8988T (cell line): ENCODE results near the gene SORCS2.

Source experiments
- DNase-seq: peaks from one replicate; pipeline ENCODE4 v3.0.0; 2011

Gene SORCS2

DNA sequence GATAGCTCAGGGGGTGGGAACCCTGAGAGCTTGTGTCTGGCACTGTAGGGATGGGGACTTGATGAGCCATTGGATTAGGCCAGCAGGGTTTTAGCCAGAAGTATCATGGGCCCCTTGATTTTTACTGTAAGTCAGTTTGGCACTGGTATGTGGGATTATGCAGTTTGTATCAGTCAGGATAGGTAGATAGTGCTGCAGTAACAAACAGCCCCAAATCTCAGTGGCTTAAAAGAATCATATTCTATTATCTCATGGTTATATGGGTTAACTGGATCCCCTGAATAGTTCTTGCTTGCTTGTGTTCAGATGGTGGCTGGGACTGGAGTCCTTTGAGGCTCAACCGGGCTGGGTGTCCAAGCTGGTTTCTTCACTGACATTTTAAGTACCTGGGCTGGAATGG lies 56.5 kb downstream of the SORCS2 start:
- no peak for DNase-seq

DNA sequence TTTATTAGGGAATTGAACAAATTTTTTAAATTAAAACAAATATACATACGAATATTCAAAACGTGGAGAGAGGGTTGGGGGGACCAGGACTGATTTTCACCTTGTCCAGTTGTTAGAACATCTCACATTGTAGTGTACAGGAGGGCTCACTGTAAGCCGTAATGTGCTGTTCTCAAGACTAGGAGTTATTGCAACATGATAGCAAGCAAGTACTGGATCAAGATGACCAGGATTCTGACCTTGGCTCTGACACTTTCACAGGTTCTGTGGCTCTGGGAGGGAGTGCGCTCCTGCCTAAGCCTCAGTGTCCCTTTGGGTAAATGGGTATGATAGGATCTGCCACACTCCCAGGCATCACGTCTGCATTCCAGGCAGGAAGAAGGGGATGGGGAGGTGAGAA lies 59.0 kb downstream of the SORCS2 start:
- no peak for DNase-seq

DNA sequence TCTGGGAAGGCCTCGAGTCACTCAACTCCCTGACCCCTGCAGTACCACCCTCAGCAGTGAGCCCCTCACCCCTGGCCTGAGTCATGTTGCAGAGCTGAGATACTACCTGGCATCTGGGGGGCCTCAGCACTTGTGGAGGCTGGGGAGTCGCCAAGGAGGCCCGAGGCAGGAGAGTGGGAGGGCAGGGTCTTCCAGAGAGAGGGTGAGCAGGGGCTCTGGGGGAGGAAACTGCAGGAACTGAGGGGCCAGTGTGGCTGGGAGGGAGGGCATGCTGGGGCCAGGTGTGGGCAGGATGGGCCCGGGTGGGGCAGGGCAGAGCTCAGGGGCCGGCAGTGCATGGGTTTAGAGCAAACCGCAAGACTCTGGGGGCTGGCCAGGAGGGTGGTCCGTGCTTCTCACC lies 59.7 kb downstream of the SORCS2 start:
- DNase-seq: no peak

DNA sequence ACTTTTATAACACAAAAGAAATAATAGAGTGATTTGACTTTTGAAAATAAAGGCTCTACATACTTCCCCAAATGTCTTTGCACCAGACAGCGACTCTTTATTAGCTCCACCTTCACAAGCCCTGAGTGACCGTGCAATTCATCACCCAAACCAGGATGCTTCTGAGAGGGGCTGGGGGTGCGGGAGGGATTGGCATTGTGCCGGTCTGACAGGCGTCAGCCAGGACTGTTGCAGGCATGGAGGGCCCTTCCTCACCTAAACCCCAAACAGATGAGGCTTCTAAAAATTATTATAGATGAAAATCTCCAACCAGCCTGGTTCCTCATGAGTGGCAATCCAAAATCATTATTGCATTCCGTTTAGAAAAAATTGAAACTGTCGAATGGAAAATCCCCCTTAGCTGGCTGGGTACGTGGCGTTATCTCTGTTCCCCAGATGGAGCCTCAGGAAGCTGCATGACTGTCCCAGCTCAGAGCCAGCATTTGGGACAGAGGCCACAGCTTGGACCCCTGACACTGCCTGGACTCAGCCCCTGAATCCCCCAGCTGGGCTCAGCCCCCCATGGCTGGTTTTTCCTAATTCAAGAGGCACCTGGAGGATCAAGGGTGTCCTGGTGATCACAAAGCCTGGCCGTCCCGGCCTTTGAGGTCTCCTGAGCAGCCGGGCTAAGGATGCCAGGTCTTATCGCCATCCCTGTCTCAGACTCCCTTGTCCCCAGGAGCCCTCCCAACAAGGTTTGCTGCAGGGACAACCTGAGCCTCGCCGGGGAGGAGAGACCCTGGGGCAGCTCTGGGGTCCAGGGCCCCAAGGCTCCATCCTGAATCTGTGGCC lies 60.4 kb downstream of the SORCS2 start:
- no peak for DNase-seq

DNA sequence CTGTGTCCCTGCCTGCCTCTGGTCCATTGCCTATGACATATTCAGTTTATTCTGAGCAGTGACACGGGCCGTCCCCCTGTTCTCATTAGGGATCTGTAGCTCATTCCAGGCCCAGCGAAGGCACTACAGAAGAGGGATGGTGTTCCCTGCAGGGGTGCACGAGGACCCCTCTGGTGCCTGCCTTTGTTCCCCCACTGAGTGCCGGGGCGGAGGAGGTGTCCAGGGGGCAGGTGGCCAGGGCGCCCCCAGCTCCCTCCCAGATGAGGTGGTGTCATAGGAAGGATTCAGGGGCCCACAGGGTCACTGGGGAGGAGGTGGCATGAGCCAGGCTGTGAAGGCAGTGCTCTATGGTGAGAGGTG lies 61.0 kb downstream of the SORCS2 start:
- DNase-seq: no peak

DNA sequence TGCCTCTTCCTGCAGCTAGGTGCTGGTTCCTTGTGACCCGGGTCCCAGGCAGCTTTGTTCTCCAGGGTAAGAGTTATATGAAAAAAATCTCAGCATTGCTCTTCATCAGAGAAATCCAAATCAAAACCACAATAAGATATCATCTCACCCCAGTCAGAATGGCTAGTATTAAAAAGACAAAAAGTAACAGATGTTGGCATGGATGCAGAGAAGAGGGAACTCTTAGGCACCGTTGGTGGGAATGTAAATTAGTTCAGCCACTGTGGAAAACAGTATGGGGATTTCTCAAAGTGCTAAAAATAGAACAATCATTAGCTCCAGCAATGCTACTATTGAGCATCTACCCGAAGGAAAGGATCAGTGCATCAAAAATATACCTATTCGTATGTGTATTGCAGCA lies 61.5 kb downstream of the SORCS2 start:
- no peak for DNase-seq

DNA sequence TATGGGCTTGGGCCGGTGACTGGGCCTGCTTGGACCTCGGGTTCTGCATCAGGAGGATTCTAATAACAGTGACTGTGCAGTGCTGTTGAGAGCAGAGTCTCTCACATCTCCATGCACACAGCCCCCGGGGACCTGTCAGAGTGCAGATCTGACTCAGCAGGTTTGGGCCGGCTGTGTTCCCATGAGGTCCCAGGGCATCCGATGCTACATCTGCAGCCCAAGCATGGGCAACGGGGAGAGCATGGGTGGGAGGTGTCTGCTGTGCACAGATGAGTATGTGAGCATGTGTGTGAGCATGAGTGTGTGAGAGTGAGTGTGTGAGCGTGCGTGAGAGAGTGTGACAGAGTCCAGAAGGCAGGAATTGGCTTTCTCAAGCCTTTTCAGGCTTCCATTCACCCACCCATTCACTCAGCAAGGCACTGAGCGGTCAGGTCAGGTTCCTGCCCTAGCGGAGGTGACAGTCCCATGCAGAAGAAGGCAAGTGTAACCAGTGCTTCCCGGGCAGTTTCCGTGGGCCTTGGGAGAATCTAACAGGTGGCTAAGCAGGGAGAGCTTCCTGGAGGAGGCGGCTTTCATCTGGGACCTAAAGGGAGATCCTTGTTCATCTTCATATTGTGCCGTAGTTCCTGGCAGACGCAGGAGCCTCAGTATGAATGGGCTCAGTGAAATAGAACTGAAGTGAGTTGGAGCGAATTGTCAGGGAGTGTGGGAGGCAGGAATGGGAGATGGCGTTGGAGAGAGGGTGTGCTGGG lies 62.6 kb downstream of the SORCS2 start:
- DNase-seq: no peak

DNA sequence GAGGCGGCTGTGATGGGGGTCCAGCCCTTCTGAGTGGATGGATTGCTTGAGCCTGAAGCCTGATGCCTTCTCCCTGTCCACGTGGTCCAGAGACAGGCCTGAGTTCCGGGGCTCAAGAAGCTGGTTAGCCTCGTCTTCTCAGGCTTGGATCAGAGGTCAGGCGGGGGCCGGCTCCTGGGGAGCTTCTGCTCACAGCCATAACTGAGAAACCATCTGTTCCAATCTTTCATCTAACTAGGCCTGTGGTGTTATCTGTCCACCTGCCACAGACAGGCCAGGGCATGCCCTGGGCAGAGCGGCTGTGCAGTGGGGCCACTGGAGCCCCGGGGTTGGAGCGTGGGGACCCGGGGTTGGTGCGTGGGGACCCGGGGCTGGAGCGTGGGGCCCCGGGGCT lies 63.1 kb downstream of the SORCS2 start:
- no peak for DNase-seq

DNA sequence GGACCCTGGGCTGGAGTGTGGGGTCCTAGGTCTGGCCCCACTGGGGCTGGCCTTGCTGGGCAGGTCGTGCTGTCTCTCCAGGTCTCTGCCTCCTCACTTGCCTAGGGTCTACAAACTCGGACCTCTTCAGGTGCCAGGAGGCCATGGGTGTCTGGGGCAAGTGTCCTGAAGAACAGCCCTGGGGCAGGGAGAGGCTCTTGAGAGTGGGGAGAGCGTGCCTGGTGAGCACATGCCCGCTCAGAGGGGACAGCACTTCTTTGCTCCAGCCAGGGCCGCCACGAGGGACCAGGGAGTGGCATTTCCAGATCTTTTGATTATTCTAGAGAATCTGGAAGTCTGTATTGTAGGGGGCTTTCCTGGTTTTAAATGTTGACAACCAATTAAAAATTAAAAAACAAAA lies 63.7 kb downstream of the SORCS2 start:
- no peak for DNase-seq

DNA sequence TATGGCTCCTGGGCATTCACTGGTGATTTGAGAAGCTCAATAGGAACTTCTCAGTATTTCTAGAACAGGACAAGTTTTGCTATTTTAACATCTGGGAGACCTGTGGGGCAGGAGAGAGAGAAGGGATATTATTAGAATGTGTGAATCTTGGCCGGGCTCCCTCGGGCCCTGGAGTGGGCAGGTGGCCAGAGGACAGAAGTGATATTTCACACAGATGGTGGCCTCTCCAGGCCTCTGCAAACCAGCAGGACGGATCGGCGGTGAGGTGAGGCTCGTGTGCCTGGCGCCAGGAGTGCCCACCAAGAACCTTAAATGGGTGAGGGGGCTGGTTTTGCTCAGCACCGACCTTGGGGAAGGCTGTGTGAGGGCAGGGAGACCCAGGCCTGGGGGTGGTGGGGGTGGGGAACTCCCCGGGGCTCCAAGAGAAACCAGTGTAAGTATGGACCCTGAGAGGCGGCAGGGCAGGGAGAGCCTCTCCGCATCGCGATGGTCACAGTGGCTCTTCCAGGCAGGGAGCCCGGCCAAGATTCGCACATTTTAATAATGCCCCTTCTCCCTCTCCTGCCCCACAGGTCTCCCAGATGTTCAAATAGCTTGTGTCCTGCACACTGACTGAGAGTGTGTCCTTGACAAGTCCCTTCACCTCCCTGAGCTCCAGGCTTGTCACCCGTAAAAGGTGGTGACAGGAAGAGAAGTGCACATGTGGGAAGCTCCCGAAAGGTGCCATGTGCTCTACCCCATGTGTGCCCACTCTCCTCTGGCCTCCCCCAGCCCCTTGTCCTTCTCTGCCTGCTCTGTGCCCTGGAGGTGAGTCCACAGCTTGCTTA lies 64.9 kb downstream of the SORCS2 start:
- no peak for DNase-seq

DNA sequence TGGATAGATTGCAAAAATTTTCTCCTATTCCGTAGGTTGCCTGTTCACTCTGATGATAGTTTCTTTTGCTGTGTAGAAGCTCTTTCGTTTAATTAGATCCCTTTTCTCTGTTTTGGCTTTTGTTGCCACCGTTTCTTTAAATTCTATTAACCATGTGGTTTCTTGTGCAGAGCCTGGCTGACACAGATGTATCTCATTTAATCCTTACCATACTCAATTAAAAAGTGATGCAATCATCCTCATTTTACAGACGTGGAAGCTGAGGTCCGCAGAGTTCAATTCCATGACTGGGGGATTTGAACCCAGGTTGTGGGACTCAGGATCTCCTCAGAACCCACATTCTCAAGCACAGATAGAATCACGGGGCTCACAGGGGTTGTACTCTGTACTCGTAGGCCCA lies 66.7 kb downstream of the SORCS2 start:
- no peak for DNase-seq

DNA sequence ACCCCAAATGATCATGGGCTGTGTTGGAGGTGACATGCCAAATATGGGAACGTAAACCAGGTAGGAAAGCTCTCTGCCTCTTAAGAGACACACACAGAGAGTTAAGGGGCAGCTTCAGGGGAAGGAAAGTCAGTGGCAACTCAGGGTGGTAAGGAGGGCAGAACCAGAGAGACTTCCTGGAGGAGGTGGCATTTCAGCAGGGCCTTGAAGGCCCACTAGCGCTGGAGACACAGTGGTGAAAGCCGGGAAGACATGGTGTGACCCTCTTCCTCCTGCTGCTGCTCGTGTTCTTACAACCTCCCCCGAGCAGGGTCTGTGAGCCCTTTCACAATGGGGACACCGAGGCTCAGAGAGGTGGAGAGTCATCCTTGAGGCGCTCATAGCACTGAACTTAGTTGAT lies 68.2 kb downstream of the SORCS2 start:
- no peak for DNase-seq

DNA sequence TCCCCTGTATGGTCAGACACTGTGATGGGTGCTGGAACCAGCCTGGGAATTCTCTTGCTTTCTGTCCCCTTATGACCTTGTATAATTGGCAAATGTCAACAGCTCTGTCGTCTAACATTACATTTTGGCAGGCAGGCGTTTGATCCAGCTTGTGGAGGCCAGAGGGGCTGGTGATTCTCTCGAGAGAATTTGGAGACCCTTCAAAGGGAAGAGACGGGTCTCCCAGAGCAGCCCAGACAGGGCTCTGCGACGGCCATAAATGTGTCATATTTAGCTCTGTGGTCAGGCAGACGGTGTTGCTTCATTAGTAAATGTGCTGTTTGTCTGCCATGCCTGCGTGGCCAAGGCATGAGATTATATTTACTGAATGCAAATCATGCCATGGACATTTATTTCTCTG lies 68.7 kb downstream of the SORCS2 start:
- no peak for DNase-seq

DNA sequence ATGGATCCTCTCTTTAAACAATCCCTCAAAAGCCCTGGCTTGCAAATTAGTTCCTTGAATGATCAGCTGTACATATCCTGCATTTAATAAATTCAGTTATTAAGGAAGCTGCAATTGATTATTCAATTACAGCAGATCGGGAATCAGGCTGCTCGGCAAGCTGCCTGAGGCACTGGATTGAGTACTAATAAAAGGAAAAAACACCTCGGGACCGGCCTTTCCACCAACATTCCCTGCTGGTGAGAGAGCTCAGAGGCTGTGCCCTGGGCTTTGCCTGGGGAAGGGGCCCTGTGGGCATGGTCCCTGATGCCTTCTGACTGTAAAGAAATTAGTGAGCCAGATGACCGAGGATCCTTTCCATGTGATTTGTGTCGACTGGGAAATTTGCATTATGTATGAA lies 69.2 kb downstream of the SORCS2 start:
- no peak for DNase-seq

DNA sequence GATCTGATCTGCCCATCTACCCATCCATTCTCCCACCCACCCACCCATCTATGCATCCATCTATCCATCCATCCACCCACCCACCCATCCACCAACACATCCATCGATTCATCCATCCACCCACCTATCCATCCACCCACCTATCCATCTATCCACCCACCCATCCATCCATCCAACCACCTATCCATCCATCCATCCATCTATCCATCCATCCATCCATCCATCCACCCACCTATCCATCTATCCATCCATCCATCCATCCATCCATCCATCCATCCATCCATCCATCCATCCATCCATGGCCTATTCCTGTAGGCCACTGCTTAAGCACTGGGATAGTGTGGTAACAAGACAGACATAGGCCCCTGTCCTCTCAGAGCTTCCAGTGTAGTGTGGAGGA lies 69.8 kb downstream of the SORCS2 start:
- no peak for DNase-seq

DNA sequence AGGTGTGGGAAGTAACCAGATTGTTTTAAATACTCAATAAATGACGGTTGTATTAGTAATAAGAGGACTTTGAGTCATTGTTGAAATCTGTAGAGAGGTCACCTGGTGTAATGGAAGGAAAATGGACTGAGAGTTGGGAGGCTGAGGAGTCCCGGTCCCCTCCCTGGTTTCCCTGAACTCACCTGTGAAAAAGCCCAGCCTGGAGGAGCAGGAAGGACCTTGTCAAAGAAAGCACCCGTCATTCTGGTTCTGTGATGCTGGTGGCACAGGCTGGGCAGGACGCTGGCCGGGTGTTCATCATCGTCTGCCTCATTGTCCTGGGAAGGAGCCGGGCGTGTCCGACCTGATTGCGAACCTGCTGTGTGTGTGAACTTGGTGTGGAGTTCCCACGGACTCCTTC lies 70.8 kb downstream of the SORCS2 start:
- DNase-seq: no peak

DNA sequence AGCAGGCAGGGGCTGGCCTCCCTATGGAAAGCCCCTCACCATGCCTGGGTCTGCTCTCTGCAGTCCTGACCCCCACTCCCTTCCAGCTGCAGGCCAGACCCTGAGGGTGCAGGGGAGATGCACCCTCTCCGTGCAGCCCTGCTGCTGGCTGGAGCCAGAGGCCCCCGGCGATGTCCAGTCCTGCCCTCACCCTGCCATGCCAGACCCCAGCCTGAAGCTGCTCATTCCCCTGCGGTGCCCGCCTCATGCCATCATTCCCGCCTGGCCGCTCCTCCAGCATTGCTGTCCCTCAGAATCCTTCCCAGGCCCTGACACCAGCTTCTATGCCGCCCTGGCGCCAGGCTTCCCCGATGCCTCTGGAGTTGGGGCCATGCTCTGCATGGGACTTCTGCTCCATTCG lies 72.4 kb downstream of the SORCS2 start:
- DNase-seq: no peak

DNA sequence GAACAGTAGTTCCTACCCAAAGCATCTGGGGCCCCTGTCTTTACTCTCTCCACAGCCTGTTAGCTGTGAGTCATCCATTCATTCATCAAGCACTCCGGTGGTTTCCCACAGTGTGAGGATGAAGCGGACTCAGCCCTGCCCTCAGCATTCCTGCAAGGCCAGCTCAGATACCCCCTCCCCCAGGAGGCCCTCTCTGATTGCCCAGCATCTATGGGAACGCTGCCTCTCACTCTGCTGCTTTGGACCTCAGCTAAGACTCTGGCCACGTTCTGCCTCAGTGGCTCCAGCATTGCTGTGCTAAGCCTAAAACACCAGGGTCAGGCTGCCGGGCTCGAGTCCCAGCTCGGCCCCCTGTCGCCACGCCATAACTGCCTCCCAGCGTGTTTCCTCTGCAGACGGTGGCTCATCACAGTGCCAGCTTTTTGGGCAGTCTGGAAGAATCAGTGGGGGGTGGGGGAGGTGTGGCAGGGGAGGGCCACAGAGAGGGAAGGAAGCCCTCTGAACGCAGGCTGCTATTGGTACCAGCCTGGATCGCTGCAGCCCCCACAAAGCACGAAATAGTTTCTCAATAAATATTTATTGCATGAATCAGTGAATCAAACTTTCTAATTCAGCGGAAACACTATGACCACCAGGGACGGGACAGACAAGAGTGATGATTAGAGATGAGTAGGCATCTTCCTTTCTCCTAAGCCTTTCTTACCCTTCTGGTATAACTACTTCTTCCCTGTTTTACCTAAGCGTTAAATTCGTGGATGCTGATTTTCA lies 74.4 kb downstream of the SORCS2 start:
- DNase-seq: peak; percentile 77

DNA sequence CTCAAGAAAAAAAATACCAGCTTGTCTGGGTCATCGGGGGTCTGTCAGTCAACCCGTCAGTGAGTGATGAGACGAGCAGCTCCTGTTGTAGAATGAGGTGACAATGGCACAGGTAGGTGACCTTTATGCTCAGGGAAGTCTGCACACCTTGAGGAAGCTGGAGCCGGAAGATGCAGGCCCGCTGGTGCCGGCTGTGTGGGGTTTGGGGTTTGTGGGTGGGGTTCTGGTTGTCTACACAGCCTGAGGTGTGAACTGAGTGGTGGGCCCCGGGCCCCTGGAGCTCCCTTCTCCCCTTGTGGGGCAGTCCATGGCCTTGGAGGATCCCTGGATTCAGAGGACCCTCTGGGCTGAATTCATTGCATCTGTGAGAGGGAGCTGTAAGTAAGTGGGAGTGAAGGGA lies 75.5 kb downstream of the SORCS2 start:
- no peak for DNase-seq

DNA sequence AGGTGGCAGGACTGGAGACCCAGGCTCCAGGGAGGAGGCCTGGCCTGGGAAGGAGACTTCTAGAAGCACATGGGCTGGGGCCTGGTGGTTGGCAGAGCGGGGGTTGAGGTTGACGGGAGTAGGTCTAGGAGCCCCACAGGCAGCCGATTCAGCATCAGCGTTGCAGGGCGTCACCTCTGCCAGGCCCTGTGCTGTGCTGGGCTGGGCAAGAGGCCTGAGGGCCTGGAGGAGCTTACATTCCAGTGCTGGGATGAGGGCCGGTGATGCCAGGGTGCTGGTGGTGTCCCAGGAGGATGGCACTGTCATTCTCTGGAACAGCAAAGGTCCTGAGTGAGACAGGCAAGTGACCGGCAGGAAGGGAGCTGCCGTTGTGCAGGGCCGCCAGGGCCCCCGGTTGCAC lies 76.6 kb downstream of the SORCS2 start:
- DNase-seq: no peak

DNA sequence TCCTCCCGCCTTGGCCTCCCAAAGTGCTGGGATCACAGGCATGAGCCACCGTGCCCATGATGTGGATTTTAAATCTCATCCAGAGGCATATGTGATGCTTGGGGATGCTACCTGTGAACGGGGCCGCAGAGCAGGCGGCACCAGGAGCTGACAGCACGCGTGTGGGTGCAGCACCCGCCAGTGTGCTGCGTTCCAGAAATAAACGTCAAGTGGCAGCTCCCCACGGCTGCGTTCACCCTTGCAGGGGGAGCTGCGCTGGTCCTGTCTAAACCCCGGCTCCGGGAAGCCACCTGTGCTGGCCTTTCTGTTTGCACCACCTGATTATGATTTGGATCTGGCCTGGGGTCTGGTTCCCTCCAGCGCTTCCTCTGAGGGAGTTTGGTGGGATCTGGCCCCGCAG lies 77.8 kb downstream of the SORCS2 start:
- DNase-seq: no peak

DNA sequence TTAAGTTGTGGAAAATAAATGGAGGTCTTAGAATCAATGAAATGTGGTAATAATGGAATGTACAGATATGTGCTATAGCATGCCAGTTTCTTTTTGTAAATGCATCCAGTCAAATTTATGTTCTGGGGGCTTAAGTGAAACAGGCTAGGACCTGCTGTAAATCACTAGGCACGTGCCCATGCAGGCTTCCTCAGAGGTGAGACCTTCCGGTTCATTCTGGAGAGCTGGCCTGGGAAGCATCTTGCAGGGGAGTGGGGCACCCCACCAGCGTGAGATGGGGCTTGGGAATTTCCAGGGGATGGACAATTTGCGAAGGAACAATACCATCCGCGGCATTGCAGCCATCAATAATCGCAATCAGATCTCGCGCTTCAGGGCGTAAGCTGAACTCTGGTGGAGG lies 80.1 kb downstream of the SORCS2 start:
- DNase-seq: no peak

DNA sequence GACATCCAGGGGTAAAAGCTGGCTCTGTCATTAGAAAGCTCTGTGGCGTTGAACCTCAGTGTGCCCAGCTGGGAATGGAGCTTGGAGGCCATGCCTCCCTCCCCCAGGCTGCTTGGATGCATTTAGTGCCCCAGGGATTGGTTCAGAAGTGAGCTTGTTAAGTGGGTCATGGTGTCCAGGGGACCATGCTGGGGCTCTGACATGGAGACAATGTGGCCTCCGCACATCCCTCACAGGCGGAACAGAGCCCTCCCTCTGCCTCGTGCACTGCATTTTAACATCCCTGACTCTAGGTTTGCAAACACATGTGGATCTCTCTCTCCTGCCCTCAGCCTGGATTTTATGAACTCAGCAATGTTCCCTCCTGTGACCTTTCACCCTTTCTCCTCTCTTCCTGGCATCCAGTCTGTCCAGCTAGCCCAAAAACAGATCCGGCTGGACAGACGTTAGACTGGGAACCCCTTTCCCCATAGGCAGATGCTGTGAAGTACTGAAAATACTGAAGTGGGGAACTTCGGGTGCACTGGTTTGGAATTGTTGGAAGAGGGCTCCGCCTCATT lies 81.5 kb downstream of the SORCS2 start:
- no peak for DNase-seq
